ENCODE measurements around the gene CPT2. TPM values are rescaled to one million over a fixed set of nuclear protein-coding genes. Genes with fewer than 3 reads are reported as not detected.

Gene CPT2
- total and polyA plus RNA-seq, 2 of the 13 experiments (the other 11 are each of a cell fraction or from before 2014, with no cell fraction given), result 12.6 to 14.6 TPM

GRCh38 chr1:53174971-53175913 lies 21.4 kb upstream of the CPT2 start:
- POLR2A ChIA-PET, result interaction anchor here (0.6 to 3.1 kb wide), 8 partner anchors 8 to 86 kb away, joined by 3 to 15 read pairs (median 4); no protein-coding TSS in a partner anchor
- Histone ChIP-seq H2AFZ (ENCODE audit: low read length) (no peak overlapping the region), H3K27ac (ENCODE audit: extremely low read length, insufficient read depth, low read length) (no peak overlapping the region), H3K9ac (ENCODE audit: insufficient read depth, low read depth, low read length) (no peak overlapping the region), H3K27me3 (ENCODE audit: control insufficient read depth in 1 of 2, insufficient read depth in 2 of 2, low read length in 2 of 2) (no peaks in the 10 kb centered on the region; a peak in 2 of 5 replicates), H3K4me1 (ENCODE audit: insufficient read depth, low read length) (peaks cover 76% of the 10 kb centered on the region), H3K36me3 (replicated peaks in 1 of 2; ENCODE audit: control insufficient read depth in 1 of 2, insufficient read depth in 2 of 2, low read length in 2 of 2) (no peaks in the 10 kb centered on the region), H3K4me3 (replicated peaks in 1 of 3; ENCODE audit: insufficient read depth in 1 of 3, low read depth in 2 of 3, low read length in 3 of 3) (no peak overlapping the region), H3K9me3 (ENCODE audit: low read length) (no peaks in the 10 kb centered on the region), H4K20me1 (ENCODE audit: insufficient read depth, low read length) (no peaks in the 10 kb centered on the region), H3K4me2 (ENCODE audit: low read depth, low read length) (peak overlapping the region; percentile 70), H3K79me2 (ENCODE audit: insufficient read depth, low read length) (no peaks in the 10 kb centered on the region)
- WGBS (ENCODE audit: low lambda C conversion rate), result 56% methylated on average over 10 of the region's 10 CpGs
- ATAC-seq, result no peak
- CTCF ChIA-PET (ENCODE audit: low intra/inter-chr PET ratio, low total read pairs), result no interaction called here
- no TSS peak for BruUV-seq (replicated peaks)
- in situ Hi-C loops (cut with HindIII; ENCODE audit: extremely low pct_ligation_motif_present, low pct_unique_long_range_greater_than_20kb) (no loop called here), intact Hi-C loops (cut with micrococcal nuclease; ENCODE audit: unreplicated experiment) (no loop called here)
- no peak for FAIRE-seq
- DNase-seq (ENCODE audit: low spot score), result no peak
- TF ChIP-seq PHF20 (CRISPR knock-in tag; IDR thresholded peaks at IDR 0.05) (0 out of 2 replicates have a peak, but pooled peaks have one; percentile 23), TFAP4 (IDR thresholded peaks at IDR 0.05; ENCODE audit: borderline replicate concordance, low read depth) (peak; percentile 45; the same call in 1 of the 2 replicates), ZNF280D (CRISPR knock-in tag; IDR thresholded peaks at IDR 0.05) (no peak), ZNF615 (CRISPR knock-in tag; IDR thresholded peaks at IDR 0.05; ENCODE audit: borderline replicate concordance) (no peak), ARNT2 (CRISPR knock-in tag; IDR thresholded peaks at IDR 0.05; ENCODE audit: low read depth) (no peak), KDM4B (CRISPR knock-in tag; IDR thresholded peaks at IDR 0.05) (no peak), MLLT10 (CRISPR knock-in tag; IDR thresholded peaks at IDR 0.05) (no peak), CCDC6 (CRISPR knock-in tag; IDR thresholded peaks at IDR 0.05) (no peak), HNF4A (CRISPR knock-in tag; IDR thresholded peaks at IDR 0.05) (peak; percentile 45), BRF2 (CRISPR knock-in tag; IDR thresholded peaks at IDR 0.05) (no peak), BCL6 (CRISPR knock-in tag; IDR thresholded peaks at IDR 0.05) (peak; percentile 50; the same call in 1 of the 2 replicates), ZBTB20 (CRISPR knock-in tag; IDR thresholded peaks at IDR 0.05; ENCODE audit: borderline replicate concordance, low read depth) (no peak), HOXA7 (CRISPR knock-in tag; IDR thresholded peaks at IDR 0.05) (no peak), ZNF354B (CRISPR knock-in tag; IDR thresholded peaks at IDR 0.05) (no peak)
- TF ChIP-seq, protein P1, sequence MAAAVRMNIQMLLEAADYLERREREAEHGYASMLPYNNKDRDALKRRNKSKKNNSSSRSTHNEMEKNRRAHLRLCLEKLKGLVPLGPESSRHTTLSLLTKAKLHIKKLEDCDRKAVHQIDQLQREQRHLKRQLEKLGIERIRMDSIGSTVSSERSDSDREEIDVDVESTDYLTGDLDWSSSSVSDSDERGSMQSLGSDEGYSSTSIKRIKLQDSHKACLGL (CRISPR knock-in tag; IDR thresholded peaks at IDR 0.05), result no peak
- TF ChIP-seq, protein P2, sequence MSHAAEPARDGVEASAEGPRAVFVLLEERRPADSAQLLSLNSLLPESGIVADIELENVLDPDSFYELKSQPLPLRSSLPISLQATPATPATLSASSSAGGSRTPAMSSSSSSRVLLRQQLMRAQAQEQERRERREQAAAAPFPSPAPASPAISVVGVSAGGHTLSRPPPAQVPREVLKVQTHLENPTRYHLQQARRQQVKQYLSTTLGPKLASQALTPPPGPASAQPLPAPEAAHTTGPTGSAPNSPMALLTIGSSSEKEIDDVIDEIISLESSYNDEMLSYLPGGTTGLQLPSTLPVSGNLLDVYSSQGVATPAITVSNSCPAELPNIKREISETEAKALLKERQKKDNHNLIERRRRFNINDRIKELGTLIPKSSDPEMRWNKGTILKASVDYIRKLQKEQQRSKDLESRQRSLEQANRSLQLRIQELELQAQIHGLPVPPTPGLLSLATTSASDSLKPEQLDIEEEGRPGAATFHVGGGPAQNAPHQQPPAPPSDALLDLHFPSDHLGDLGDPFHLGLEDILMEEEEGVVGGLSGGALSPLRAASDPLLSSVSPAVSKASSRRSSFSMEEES (CRISPR knock-in tag; IDR thresholded peaks at IDR 0.05), result peak; percentile 51; the same call in 1 of the 2 replicates
